Ascending aorta (tissue), 2 donors: ENCODE data around the gene RPL4. TPM values are rescaled to one million over a fixed set of nuclear protein-coding genes. Genes with fewer than 3 reads are reported as not detected.
A peak's percentile ranks its signal among the peaks of the same experiment; 100 is the strongest.
"Not testable (repeated sequence)": the region's sequence is repeated elsewhere in the genome, so short reads cannot be mapped to it uniquely, and the experiment has no call there.

Source experiments
- DNase-seq, 2 donors: peaks; one replicate each; pipeline ENCODE4 v3.0.0-alpha.2; 2019; ENCODE audit warnings: low spot score in 2 of 2
- H3K27ac ChIP-seq, 2 donors: fragments of 200-600 bp; sonication (generic); one replicate each; pipeline ENCODE4 v1.5.1; 2016 to 2017; ENCODE audit warnings: mild to moderate bottlenecking in 1 of 2
- H3K27me3 ChIP-seq: fragments of 200-600 bp; sonication (generic); one replicate; pipeline ENCODE4 v1.5.1; 2017
- H3K36me3 ChIP-seq, 2 donors: fragments of 200-600 bp; sonication (generic); one replicate each; pipeline ENCODE4 v1.5.1; 2016
- H3K4me1 ChIP-seq, 2 donors: fragments of 200-600 bp; sonication (generic); one replicate each; pipeline ENCODE4 v1.5.1; 2016 to 2017; ENCODE audit warnings: mild to moderate bottlenecking in 1 of 2
- H3K4me3 ChIP-seq, 2 donors: fragments of 200-600 bp; sonication (generic); one replicate each; pipeline ENCODE4 v1.5.1; 2016 to 2017; ENCODE audit warnings: mild to moderate bottlenecking in 1 of 2
- H3K9me3 ChIP-seq, 2 donors: fragments of 200-600 bp; sonication (generic); one replicate each; pipeline ENCODE4 v1.5.1; 2016
- intact Hi-C: fragments of 100-400 bp; cut with DNase I; formaldehyde crosslinking; loops from one replicate; pipeline ENCODE4 v1.15.1; 2023
- total RNA-seq: library from RNA; depleted of rRNA; stranded (reverse); fragments of >200 nt; gene quantifications from one replicate; pipeline ENCODE4 v1.1.0, GENCODE V29; 2016
- TF ChIP-seq, protein P1 (sequence below), 3 experiments: fragments of 200-600 bp in 2 of 3; fragments of 450-650 bp in 1 of 3; sonication (generic) in 2 of 3; IDR thresholded peaks; one replicate each; pipeline ENCODE4 v1.5.1; 2016 to 2019; ENCODE audit warnings: antibody characterized with exemption in 3 of 3, mild to moderate bottlenecking in 1 of 3, moderate library complexity in 1 of 3

Gene RPL4
- total RNA-seq, 1 donor from 2014 or later: 2,799 TPM

DNA sequence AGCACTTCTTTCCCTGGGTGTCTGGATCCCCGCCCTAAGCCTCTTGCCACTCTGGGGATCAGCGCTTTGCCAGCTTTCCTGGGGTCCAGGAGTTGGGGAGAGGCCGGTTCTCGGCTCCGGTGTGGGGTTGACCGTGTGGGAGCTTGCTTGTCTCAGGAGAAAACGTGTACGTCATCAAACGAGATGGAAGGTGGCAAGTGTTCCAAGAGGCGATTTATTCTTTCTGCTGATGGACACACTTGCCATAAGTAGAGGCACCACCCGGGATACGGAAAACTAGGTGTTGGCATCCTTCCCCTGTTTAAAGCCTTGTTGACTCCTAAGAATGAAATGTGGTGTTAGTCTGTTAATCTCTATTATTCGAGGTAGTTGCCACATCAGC, 766 bp upstream of the RPL4 start:
- peaks cover 9 to 21% of the 10 kb centered on the region in 2 donors for H3K4me1 ChIP-seq
- H3K27me3 ChIP-seq: no peaks in the 10 kb centered on the region
- H3K9me3 ChIP-seq: no peaks in the 10 kb centered on the region
- H3K4me3 ChIP-seq: peak overlapping the region; percentile 82 to 87
- TF ChIP-seq, protein P1, sequence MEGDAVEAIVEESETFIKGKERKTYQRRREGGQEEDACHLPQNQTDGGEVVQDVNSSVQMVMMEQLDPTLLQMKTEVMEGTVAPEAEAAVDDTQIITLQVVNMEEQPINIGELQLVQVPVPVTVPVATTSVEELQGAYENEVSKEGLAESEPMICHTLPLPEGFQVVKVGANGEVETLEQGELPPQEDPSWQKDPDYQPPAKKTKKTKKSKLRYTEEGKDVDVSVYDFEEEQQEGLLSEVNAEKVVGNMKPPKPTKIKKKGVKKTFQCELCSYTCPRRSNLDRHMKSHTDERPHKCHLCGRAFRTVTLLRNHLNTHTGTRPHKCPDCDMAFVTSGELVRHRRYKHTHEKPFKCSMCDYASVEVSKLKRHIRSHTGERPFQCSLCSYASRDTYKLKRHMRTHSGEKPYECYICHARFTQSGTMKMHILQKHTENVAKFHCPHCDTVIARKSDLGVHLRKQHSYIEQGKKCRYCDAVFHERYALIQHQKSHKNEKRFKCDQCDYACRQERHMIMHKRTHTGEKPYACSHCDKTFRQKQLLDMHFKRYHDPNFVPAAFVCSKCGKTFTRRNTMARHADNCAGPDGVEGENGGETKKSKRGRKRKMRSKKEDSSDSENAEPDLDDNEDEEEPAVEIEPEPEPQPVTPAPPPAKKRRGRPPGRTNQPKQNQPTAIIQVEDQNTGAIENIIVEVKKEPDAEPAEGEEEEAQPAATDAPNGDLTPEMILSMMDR (IDR thresholded peaks at IDR 0.05): no peak
- peak overlapping the region; percentile 93 to 96 for H3K27ac ChIP-seq
- intact Hi-C loops: loop anchor here (1.0 to 10.0 kb wide), 5 partner anchors 8 to 349 kb away; partner anchors contain the start of genes MAP2K1, SMAD6, SNAPC5 and TIPIN
- DNase-seq: no peak
- peaks cover 27 to 28% of the 10 kb centered on the region in 2 donors for H3K36me3 ChIP-seq

DNA sequence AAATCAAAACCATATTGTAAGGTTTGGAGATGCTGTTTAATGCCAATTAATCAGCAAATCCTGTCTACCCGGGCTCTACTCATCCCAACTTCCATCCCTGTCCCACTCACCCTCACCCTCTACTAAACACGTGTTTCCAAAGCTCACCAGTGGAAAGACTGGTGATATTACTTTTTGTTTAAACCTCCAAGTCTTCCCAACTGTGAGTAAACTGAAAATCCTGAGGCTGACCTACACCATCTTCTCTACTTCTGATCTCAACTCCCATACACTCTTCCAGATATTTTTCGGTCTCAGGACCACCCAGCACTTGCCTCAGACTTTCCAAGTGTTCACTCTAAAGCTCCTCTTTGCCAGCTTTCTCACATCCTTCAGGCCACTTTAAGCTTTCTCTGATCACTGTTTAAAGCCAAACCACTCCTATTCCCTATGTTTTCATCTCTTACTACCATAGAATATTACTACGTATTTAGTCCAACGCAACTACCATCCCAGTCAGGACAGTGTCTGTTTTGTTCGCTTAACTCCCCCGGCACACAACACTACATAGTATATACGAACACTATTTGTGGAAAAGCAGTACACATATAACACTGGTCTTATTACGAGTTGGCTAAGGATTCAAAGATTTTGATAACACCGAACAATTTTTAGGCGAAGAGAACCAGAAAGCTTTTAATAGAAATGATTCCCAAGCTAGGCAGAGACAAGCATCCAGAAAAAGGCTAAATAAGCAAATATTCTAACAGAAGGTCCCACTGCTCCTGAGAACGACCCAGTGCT, 684 bp downstream of the RPL4 start:
- Histone ChIP-seq H3K27ac (peak overlapping the region; percentile 93 to 96), H3K36me3 (peaks cover 41 to 43% of the 10 kb centered on the region in 2 donors), H3K4me3 (peak overlapping the region; percentile 82 to 87), H3K27me3 (no peaks in the 10 kb centered on the region), H3K4me1 (peaks cover 9 to 21% of the 10 kb centered on the region in 2 donors), H3K9me3 (no peaks in the 10 kb centered on the region)
- intact Hi-C loops: loop anchor here (2.0 to 10.0 kb wide), 5 partner anchors 117 to 712 kb away; partner anchors contain the start of genes DENND4A, MAP2K1, SMAD6 and TIPIN
- TF ChIP-seq, protein P1 (IDR thresholded peaks at IDR 0.05): no peak
- no peak for DNase-seq

DNA sequence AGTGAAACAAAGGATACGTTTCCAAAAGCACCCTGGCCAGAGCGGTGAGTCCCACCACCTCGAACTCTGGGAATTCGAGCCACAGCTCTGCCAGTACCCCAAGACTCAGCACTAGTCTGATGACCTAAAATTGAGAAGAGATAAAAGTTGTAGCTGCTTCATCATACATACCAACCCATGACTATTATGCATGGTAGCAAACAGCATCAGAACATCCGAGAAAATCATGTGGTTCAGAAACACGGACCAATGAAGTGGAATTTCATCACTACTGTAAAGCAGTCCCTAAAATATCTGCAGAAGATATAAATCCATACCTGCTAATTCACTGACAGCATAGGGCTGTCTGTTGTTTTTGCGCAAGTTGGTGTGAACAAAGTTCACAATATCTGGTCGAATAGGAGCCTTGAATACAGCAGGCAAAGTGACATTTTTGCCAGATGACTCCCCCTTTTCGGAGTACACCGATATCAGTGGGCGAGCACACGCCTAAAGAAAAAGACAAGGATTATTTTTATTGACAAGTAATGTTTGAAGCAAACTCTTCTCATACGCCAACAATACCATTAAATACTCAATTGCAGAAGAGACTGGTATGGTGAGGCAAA, 1.5 kb downstream of the RPL4 start:
- not testable (repeated sequence) for DNase-seq, H3K27me3 ChIP-seq, H3K9me3 ChIP-seq
- H3K36me3 ChIP-seq: peaks cover 45 to 51% of the 10 kb centered on the region in 2 donors
- H3K4me1 ChIP-seq: peaks cover 9 to 21% of the 10 kb centered on the region in 2 donors
- H3K4me3 ChIP-seq: peak overlapping the region; percentile 82 to 87
- H3K27ac ChIP-seq: peak overlapping the region in 1 of 2 donors; percentile 93
- intact Hi-C loops: loop anchor here (5.0 to 10.0 kb wide), 3 partner anchors 202 to 711 kb away; partner anchors contain the start of genes DENND4A and SMAD6

DNA sequence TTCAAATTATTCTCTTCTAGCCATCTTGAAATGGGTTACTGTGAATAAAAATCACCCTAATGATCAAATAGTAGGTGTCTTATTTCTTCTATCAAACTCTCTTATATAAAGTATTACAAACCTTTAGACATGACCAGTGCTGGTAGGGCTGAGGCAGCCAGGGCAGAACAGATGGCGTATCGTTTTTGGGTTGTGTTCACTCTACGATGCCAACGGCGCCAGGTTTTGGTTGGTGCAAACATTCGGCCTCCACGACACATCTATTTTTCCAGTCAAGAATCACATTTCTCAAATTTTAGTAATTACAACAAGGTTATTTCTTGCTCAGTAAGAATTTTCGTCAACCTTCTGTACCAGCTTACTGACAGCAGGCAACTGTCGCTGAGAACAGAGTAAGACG, 2.2 kb downstream of the RPL4 start:
- Histone ChIP-seq H3K9me3 (no peaks in the 10 kb centered on the region), H3K4me3 (peak overlapping the region in 1 of 2 donors; percentile 87), H3K36me3 (peaks cover 47 to 54% of the 10 kb centered on the region in 2 donors), H3K27me3 (no peaks in the 10 kb centered on the region), H3K4me1 (peaks cover 9 to 25% of the 10 kb centered on the region in 2 donors), H3K27ac (no peak overlapping the region)
- TF ChIP-seq, protein P1 (IDR thresholded peaks at IDR 0.05): no peak
- DNase-seq: no peak
- intact Hi-C loops: loop anchor here (5.0 to 10.0 kb wide), 3 partner anchors 202 to 710 kb away; partner anchors contain the start of genes DENND4A and SMAD6

DNA sequence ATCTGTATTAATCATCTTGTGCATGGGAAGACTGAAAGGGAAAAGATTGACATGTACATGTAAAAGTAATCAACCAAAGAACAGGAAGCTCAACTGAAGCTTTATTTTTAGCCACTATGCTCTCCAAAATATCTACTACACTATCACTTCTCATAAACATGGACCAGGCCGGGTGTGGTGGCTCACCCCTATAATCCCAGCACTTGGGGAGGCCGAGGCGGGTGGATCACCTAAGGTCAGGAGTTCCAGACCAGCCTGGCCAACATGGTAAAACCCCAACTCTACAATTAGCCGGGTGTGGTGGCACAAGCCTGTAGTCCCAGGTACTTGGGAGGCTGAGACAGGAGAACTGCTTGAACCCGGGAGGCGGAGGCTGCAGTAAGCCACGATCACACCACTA, 4.3 kb downstream of the RPL4 start:
- not testable (repeated sequence) for H3K27me3 ChIP-seq, DNase-seq, H3K27ac ChIP-seq, H3K9me3 ChIP-seq, H3K4me3 ChIP-seq
- Histone ChIP-seq H3K4me1 (peaks cover 14 to 26% of the 10 kb centered on the region in 2 donors), H3K36me3 (peaks cover 47 to 54% of the 10 kb centered on the region in 2 donors)
- intact Hi-C loops: loop anchor here (5.0 to 10.0 kb wide), 3 partner anchors 204 to 708 kb away; partner anchors contain the start of genes DENND4A and SMAD6

DNA sequence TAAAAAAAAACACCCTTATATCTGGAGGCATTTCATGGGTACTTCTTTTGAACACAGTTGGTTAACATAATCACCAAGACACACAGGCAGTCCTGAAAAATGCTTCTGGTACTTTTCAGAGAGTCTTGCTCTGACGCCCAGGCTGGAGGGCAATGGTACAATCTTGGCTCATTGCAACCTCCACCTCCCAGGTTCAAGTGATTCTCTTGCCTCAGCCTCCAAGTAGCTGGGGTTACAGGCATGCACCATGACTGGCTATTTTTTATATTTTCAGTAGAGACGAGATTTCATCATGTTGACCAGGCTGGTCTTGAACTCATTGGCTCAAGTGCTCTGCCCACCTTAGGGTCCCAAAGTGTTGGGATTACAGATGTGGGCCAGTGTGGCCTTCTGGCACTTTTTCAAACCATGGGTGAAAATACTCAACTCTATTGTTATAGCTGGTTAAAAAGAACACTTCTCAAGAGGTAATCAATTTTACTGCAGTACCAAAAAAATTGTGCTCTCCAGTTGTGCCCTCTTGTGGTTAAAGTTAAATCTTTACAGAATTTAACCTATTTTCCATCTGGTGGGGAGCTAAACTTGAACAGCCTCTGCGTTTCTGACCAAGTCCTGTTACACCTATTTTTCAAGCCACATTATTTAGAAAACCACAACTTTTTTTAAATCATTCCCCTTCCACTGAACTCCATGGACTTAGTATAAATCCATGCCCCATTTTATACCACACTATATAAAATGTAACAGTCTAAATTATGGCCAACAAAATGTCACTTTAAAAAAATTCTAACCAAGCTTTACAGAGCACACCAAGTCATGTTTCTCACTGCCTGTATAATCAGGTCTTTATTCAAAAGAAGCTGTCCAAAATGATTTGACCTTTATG, 5.9 kb downstream of the RPL4 start:
- Histone ChIP-seq H3K9me3 (no peaks in the 10 kb centered on the region), H3K4me1 (peaks cover 13 to 24% of the 10 kb centered on the region in 2 donors), H3K4me3 (no peak overlapping the region), H3K27ac (no peak overlapping the region), H3K27me3 (no peaks in the 10 kb centered on the region), H3K36me3 (peaks cover 47 to 62% of the 10 kb centered on the region in 2 donors)
- TF ChIP-seq, protein P1 (IDR thresholded peaks at IDR 0.05): peak; percentile 16 to 38 (median 27)
- no peak for DNase-seq
- intact Hi-C loops: loop anchor here (10.0 kb wide), 1 partner anchor 884 kb away; the partner anchor contains the start of gene INTS14
